Stimulated activated CD8-positive, alpha-beta memory T cell treated with anti-CD3 and anti-CD28 coated beads, Interleukin-4, amount 100 ng/mL, for 4 hours (primary cell): ENCODE data around the gene FTO.

Experiments used
- DNase-seq, 2 donors: peaks; one replicate each; pipeline ENCODE4 v3.0.0-alpha.2; 2020; ENCODE audit warnings: low read depth in 2 of 2, low spot score in 1 of 2

FTO gene

DNA sequence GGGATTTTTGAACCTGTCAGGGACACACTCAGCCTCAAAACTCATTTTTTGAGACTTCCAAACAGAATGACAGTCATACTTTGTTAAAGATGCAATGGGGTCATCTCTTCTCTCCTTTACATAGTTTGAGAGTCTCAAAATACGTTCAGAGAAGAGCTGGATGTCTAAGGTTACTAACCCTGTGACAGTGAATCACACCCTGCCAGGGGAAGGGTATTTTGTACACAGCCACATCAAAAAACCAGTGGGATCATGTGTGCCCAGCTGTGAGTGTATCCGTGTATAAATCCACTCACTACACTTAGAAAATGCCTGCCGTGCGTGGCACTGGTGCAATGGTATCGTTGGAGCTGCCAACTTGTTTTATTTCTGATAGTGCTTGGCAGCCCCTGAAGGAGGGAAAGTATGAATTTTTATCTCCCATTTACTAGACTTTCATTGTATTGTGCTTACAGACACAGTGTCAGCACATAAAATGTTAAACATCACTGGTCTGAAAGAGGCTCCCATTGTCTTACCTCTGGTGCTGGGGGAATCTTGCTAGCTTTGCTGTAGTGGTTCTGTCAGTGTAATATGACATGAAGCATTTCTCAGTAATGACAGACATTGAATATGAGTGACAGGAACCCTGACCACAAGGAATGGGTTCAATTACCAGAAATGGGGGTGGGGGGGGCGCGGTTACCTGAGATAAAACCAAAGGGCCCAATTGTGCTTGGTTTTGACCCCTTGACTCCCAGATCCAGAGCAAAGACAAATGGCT, 256.3 kb downstream of the FTO start:
- no peak for DNase-seq

DNA sequence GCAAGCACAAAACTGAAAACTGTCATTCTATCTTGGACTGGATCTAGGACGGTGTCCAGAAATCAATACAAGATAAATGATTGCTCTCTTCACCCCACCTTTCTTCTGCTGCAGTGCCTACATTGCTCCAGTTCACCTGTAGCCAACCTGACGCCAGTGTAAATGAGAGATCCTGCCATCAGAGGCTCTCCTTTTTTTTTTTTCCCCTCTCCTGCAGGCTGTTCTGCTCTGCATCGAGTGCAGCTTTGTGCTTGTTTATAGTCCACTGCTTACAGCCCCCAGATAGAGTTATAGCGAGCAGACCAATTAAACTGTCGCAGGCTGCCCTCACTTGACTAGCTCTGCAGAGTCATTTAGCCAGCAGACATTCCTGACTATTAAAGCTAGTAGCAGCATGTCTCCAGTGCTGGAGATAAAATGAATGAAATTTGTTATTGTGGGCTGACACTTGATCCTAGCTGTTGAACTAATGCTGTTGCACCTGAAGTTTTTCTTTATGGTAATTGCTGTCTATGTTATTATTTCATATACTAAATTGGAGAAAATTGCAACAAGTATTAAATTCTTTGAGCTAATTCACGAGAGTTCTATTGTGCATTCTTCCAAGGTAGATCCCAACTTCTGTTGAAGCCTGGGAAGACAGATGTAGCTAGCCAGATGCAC, 257.1 kb downstream of the FTO start:
- no peak for DNase-seq

DNA sequence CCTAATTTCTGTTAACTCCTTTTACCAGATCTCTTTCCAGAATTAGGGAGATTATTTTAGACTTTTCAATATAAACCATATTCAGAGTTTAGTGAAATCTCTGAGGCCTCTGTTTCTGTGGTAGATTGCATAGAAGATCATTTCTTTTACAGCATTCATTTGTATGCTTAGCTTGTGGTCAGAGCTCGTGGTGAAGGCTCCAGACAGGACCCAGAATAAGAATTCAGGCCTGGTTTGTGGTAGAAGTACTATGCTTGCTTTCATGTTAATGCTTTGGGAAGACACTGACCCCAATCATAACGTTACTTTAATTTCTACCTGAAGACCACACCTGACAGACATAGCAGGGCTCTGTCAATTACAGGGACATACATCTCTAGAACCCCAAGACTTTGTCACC, 258.1 kb downstream of the FTO start:
- no peak for DNase-seq

DNA sequence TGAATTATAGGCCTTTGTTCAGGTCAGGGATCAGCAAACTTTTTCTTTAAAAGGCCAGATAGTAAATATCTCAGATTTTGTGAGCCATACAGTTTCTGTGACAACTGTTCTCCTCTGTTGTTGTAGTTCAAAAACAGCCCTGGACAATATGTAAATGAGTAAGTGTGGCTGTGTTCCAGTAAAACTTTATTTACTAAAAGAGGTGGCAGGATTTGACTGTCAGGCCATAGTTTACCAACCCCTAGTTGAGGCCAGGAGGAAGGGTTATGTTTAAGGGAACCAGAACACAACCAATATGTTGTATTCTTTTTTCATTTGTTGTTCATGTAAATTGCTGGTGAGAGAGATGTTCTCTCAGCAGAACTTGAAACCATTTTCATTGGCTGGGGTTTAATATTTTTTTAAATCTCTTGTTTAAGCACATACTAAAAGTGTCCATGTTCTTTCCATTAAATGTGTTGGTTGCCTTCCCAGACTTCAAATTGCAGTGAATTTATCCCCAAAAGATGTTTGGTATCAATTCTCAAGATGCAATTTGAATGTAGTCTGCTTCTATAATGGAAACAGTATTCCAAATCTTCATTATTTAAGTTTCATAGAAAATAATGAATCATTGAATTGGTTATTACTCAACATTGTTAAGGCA, 260.3 kb downstream of the FTO start:
- DNase-seq: no peak

DNA sequence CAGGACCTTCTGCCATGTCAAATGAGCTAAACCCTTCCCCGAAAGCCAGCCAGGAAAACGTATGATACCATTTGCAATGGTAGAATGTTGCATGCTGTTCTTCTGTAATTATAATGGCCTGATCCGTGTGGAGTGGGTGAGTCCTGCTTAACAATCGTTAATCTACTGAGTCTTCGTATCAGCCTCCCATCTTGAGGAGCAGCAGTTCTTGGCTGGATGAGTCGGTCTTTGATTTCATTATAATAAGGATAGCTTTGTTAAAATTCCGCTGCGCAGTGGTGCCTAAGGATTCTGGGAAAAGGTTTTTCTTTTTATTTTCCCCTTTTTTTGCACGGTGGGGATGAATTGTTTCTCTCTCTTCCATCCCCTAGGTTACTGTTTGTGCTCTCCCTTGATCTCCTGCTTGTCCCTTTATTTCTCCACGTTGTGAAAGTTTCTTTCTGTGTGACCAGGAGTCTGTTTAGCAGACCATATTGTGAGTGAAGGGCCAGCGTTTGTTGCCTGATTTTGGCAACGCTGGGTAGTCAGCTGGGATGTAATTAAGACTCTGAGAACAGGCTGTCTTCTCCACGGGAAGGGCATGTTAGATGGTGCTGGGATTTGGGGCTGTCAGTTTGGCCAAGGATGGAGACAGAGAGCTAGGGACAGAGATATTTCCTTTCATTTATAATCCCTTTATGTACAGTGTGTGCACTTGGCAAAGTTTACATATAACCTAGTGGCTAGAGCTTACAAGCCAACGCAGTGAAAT, 263.0 kb downstream of the FTO start:
- no peak for DNase-seq

DNA sequence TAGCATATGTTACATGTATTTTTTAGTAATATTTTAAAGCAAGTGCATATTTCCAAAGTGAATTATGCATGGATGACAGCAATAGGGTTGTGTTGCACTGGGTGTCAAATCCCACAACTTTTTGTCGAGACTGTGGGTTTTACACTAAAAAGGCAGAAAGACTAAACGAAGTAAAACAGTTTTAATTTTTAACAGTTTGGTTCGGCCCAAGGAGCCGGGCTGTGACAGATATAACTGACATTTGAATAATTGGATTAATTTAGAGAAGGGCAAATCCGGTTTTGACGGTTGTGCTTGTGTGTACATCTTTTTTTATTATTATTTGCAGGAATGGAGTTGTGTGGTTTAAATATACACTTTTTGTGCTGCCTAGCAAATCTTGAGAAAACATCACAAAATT, 263.6 kb downstream of the FTO start:
- DNase-seq: no peak

DNA sequence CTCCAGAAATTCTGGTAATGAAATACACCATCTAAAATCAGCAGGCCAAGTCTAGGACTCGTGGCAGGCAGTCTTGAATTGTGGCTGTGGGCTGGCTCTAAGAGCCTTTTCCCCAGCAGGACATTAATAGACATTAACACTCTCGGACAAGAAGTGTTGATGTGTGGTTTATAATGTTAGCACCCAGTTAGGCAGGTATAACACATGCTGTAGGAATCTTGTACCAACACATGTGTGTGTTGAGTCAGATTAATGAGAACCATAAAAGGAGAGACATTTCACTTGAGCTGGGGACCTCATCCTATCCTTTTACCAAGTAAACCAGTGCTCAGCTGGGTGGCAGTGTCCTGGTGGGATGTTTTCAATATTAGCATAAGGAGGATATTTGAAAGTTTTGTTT, 264.5 kb downstream of the FTO start:
- no peak for DNase-seq

DNA sequence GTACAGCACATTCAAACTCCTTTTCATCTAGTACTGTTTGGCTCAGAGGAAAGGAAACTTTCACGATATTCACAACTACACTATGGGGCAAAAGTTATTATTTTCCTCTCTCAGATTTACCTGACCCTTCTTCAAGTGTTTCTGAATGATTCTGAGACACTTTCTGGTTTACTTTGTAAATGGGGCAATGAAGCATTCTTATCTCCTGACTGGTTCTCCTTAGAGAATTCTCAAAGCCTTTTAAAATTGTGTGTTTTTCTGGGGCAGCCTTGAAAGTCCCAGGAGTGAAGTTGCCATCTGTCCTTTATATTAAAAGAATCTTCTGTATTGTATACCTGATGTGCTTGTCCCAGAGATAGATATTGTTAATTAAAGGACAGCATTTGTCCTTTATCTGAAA, 264.9 kb downstream of the FTO start:
- DNase-seq: no peak

DNA sequence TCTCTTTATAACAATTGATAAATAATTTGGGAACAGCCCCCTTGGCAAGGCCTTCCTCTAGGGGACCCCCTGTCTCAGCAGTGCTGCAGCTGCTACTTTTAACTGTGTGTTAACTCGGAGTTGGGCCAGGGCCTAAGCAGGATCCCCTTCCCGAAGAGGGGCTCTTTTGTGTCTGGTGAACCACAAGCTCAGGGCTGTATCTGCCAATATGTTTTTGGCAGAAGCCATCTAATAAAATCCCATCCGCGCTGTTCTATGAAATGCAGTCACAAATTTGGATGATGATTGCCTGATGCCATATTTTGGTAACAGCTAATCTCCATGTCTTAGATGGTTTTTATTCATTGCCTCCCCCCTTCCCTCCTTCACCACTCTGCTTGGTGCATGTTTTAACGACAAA, 267.7 kb downstream of the FTO start:
- no peak for DNase-seq

DNA sequence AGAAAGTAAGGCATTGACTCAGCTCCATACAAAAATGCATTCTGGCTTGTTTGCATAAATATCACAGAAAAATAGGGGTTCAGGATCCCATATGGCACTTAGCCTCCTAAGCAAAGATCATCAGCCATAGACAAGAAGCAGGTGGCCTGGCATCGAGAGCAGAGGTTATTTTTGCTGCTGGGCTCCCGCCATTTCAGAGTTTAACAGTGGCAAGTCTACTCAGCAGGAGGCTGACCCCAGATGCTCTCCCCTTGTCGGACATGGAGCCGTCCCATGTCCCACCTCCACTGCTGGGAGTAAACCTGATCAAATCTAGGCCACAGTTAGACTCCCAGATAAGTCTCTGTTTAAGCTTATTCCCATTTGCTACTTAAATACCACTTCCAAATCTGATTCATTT, 269.1 kb downstream of the FTO start:
- DNase-seq: no peak

DNA sequence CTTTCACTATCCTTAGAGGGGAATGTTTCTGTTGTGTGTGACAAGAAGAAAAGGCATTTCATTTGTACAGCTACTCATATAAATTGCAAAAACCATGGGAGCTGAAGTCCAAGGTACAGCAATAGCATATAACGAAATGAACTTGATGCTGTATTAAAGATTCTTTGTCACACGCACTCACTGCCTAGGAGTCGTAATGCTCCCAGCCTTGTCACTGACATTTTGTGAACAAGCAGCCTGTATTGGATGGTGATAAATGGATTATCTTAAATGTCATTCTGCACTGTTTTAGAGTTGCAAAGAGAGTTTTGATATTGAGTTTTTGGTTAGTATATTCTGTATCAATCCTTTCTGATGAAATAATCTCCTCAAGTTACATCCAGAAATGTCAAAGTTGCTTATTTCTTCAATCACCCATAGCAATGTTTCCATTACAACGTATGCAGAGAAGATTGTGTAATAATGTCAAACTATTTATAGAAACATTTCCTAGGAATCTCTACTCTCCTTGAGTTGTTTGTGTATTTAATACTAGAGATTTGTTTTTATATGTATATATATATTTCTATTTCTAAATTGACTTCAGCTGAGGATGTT, 270.6 kb downstream of the FTO start:
- DNase-seq: no peak

DNA sequence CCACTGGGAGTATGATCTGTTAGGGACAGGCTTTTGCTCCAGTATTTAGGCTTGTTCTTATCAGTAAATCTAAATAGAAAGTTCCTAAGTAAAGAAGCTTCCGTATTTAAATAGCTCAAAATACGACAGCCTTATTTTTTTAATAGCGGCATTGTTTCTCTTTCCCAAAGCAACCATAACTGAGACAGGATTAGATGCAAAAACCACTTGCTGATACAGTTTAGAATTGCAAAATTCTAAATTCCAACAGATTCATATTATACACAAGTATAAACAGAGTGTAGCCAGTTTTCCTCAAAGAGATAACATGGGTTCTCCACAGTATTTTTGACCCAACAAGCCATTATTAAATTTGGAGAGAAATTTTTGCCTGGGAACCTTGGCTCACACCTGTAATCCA, 276.7 kb downstream of the FTO start:
- DNase-seq: no peak

DNA sequence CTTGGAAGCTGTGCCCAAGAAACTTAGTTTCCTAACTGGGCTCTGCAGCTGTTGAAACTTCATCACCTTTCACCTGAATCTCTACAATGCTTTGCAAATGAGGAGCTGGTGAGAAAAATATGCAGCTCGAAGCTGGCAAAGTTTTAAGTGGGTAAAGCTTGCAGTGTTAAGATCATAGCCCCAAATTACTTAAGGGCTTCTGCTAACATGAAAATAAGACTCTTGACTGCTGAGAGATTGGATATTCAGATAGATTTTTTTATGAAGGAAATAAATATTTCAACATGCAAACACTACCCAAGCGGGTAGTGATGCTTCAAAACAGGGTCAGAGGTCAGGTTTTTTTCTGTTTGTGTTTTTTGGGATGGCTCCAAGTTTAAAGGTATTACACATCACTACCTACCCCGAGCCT, 278.7 kb downstream of the FTO start:
- no peak for DNase-seq

DNA sequence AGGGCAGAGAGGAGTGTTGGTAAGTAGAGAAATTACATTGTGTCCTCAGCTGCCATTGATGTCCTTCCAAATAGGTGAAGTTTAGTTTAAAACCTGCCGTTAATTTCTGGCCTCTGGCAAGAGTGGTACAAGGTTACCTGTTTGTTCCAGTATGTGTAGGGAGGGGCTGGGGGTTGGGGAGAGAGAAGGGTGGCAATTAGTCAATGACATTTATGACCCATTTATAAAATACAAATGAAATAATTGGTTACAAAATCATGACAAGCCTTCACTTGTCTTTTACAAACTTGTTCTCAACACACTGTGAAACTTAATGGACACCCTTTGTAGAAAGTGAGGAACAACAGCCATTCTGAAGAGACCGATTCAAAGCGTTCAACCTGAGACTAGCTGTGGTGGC, 281.0 kb downstream of the FTO start:
- no peak for DNase-seq

DNA sequence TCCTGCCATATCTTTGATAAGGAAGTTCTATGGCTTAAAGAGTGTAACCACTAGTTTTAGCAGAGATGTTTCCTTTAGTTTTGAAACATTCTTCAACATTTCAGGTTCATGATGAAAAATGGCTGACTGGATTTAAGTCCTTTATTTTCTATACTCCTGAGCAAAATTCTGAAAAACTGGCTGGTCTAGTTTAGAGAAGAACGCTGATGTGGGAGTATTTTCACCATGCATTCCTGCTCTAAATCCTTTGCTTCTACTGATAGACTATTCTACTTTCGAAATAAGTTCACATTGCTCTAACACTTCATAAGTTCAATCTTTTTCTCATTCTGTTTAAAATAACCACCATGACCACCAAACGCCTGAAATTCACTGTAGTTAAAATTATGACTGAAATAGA, 281.9 kb downstream of the FTO start:
- no peak for DNase-seq

DNA sequence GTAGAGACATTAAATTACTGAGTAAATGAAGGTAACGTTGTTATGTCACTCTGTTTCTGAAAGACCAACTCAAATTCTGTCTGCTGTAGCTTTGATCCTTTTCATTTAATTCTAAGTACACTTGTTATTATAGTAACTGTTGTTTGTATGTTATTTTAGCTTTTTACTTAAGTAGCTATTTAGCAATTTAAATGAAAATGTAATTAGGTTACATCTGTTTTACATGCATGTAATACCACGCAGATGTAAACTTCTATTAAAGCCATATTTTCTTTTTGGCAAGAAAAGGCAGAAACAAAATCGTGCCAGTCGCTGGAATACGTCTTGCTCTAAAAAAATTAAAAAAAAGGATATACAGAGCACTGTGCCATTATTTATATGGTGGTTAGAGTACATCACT, 282.8 kb downstream of the FTO start:
- DNase-seq: no peak

DNA sequence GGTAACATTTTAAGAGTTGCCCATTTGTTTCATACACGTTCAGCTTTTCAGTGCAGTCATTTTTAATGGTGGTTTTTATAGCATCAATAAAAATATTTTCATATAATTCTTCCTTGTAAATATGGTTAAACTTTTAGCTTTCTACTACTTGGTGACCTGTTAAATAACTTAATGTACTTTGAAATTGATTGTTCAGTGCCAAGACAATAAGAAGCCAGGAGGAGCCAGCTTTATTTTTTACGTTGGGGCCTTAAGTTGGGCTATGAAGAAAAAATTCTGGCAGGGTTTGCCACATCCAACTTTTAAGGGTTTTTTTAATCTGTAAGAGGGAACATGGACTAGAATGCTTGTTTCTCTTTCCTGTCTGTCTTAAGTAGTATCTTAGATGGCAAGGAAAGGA, 284.2 kb downstream of the FTO start:
- no peak for DNase-seq

DNA sequence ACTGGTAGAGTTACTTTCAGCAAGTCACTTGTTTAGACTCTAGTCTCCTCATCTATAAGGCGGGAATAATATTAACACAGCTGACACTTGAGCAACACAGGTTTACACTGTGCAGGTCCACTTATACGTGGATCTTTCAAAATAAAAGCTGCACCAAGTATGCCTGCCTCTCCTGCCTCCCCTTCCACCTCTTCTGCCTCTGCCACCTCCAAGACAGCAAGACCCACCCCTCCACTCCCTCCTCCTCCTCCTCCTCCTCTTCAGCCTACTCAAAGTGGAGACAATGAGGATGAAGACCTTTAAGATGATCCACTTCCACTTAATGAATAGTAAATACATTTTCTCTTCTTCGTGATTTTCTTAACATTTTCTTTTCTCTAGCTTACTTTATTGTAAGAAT, 285.6 kb downstream of the FTO start:
- DNase-seq: no peak

DNA sequence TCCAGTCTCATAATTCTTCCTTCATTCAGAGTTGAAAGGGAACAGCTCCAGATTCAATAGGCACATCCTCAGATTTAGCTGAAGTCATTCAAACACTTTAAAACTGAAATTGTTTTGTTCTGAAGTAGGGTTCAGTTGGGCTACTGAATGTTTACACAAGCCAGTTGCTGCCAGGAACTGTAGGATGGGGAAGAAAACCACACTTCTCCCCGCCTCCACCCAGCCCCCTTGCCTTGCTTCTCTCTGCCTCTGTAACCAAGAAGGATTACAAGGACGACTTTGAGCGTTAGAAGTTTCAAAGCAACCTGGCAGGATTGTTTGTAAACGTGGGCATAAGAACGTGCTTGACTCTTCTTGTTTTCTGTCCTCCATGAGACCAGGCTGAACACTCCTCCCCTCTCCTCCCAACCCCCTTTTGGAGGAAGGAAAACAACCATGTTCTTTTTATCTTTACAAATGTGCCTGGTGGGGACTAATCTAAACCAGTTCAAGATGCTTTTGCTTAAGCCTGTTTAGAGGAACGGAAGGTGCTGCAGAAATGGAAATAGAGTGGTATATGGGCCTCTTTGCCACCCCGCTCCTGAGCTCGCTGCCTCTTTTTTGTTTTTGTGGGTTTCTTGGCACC, 287.9 kb downstream of the FTO start:
- no peak for DNase-seq

DNA sequence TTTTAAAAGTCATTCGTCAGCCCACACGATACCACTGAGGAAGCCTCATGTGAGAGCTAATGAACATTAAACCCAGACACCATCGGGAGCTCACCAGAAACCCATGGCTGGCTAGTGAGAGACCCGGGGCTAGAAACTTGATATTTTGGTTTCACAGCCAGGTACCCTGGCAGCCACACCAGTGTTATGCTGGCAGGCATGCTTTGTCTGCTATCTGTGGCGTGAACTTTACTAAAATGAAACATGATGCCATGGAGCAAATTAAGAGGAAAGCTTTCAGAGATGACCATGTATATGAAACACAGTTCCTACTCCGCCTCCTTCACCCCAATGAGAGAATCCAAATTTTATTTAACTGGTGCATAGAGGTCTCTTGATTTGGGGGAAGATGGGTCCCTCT, 291.4 kb downstream of the FTO start:
- no peak for DNase-seq

DNA sequence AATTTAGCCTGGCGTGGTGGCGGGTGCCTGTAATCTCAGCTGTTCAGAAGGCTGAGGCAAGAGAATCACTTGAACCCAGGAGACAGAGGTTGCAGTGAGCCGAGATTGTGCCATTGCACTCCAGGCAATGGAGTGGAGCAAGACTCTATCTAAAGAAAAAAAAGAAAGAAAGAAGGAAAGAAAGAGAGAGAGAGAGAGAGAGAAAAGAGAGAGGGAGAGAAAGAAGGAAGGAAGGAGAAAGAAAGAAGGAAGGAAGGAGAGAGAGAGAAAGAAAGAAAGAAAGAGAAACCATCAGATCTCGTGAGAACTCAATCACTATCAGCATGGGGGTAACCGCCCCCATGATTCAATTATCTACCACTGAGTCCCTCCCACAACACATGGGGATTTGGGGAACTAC, 293.0 kb downstream of the FTO start:
- no peak for DNase-seq
